Measurements from ENCODE around the gene RIPPLY2.
"Not testable (repeated sequence)": the region's sequence is repeated elsewhere in the genome, so short reads cannot be mapped to it uniquely, and the experiment has no call there.

RIPPLY2 gene, protein sequence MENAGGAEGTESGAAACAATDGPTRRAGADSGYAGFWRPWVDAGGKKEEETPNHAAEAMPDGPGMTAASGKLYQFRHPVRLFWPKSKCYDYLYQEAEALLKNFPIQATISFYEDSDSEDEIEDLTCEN

DNA sequence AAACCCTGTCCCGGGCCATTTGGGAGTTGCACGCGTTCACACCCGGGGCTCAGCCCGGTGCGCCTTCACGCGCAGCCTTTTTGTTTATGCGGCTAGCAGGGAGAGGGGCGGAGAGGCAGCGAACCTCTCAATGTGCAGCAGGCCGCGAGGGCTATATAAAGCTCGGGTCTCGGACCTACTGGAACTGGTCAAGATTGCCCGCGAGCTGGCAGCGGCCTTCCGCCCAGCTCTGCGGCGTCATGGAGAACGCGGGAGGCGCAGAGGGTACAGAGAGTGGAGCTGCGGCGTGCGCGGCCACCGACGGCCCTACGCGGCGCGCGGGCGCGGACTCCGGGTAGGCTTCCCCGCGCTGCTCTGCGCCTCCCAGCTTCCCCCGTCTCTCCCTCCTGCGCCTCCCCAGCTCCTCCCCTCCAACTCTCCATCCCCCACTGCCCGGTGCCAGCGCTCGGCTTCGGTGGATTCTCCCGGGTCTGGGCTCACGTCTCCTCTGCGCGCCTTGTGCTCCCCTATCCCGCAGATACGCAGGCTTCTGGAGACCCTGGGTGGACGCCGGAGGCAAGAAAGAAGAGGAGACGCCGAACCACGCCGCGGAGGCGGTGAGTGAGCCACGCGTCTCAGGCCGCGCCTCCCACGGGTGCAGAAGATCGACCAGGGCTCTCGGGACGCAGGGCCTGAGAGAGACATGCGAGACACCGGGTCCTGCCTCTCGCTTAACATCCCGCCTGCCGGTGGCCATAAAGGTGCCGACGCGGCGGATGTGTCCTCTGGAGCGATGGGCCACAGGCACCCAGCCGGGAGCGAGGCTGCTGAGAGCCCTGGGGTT lies at the start of gene RIPPLY2:
TSS of gene RIPPLY2 (plus strand) at position 183 of the 823 bp plus-strand sequence. CDS start at position 240, 57 bp downstream.
- no peak for DNase-seq

DNA sequence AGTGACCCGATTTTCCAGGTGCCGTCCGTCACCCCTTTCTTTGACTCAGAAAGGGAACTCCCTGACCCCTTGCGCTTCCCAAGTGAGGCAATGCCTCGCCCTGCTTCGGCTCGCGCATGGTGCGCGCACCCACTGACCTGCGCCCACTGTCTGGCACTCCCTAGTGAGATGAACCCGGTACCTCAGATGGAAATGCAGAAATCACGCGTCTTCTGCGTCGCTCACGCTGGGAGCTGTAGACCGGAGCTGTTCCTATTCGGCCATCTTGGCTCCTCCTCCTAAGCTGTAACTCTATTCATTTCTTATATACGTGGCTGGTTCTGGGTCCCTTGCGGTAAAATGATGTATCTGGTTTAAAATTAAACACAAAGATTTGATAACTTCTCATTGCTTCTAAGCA lies 49.7 kb upstream of the RIPPLY2 start:
- DNase-seq, result not testable (repeated sequence)

DNA sequence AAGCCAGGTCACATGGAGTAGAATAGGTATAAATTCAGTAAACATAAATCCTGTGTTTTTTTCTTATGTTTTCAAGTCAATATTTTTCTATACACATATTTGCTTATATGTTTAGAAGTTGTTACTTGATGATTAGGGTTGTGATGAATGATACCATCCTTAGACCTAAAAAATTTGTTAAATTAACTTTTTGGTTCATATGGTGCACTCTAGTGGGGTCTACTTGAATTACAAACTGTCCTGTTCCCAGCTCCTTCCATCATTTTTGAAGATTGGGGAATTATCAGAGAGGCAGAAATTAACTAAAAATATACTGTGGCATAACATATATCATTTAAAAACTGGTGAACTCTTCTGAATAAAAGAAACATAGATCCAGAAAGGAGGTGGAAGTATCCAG lies 48.3 kb upstream of the RIPPLY2 start:
- DNase-seq, result no peak

DNA sequence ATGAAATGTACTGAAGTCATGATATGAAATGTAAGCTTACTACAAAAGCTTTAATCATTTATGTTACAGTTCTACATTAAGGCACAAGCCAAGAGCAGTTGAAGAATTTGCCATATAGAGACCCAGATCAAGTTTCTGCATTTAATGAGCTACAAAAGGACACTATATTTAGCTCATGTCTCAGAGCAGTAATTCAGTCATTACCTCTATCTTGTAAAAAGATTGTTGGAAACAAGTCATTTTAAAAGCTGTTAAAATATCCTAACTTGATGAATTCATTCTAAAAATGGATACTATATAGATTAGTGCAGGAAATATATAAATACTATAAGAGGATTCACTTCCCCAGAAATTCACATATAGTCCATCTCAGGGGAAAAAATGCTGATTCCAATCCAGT lies 45.2 kb upstream of the RIPPLY2 start:
- no peak for DNase-seq

DNA sequence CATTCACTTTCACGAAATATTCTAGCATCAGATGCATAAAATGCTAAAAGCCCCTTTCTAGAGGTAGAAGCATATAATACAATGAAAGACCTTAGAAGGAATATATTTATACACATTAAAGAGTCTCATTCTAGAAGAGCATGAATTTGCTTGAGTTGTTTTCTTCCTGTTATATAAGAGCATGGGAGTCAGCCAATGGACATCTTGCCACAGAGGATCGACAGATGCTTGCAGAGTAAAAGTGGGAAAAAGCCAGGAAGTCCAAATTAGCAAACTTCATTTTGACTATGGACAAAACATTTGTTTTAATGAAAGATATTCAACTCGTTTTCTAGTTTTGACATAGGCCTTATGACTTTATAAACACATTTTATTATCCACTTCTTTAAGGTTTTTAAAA lies 44.2 kb upstream of the RIPPLY2 start:
- no peak for DNase-seq

DNA sequence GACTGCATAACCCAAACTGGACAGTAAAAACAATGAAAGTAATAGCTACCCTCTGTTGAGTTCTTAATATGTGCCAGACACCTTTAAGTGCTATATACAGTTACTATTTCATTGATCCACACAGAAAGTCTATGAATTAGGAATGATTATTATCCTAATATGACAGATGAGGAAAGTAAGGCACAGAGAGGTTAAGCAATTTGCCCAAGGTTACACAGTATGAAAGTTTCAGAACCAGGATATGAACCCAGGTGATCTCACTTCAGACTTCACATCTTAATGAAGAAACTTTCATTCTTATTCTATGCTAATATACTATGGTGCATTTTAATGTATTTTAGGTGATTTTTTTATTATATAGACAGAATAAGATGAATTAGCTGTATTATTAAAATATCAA lies 40.6 kb upstream of the RIPPLY2 start:
- DNase-seq, result no peak

DNA sequence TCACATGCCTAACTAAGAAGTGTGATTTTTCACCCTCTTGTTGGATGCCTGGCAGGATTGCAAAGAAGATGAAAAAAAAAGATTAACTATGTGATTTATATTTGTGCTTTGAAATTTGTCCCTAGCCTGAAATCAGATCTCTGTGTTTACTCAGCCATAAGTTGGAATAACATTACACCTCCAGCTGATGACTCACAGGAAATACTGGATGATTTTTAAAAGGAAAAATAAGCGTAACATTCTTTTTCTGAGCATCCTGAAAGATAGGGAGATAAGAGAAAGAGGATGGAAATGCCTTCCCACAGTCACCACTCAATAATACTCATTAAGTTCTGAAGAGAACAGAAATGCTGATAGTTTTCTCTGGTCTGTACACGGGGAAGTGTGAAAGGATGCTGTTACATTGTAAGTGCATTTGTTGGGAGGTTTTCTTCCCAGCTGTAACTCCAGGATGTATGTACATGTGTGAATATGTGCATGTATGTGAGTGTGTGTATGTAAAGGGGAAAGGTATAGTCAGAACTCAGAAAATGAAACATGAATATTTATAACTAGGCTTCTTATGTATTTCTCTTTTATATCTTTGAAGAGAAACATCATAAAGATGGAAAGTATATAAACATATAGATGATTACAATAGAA lies 37.4 kb upstream of the RIPPLY2 start:
- no peak for DNase-seq

DNA sequence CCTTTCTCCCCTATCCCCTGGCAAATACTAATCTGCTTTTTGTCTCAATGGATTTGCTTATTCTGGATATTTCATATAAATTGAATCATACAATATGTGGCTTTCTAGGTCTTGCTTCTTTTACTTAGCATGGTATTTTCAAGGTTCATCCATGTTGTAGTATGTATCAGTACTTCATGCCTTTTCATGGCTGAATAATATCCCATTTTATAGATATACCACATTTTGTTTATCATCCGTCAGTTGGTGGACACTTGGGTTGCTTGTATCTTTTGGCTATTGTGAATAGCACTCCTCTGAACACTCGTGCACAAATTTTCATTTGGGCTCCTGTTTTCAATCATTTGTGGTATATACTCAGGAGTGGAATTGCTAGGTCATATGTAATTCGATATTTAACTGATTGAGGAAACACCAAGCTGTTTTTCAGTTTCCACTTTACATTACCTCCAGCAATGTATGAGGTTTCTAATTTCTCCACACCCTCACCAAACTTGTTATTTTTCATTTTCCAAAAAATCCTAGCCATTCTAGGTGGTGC lies 30.5 kb upstream of the RIPPLY2 start:
- no peak for DNase-seq

DNA sequence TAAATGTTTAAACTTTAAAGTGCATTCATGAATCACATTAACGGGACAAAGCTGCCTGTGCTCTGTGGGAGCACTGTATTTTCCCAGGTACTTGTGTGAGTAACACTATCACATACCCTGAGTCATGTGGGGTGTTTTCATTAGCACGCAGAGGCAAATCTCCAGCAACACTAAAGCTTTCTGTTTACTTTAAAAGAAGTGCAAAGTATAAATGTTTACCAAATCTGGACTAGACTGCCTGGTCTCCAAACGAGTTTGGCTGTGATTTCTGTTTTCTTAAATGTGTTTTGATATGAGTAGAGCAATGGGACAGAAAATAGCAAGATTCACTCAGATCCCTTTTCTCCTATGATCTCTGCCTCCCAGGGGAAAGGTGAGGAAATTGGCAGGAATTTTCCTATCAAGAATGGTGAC lies 28.8 kb upstream of the RIPPLY2 start:
- DNase-seq, result no peak

DNA sequence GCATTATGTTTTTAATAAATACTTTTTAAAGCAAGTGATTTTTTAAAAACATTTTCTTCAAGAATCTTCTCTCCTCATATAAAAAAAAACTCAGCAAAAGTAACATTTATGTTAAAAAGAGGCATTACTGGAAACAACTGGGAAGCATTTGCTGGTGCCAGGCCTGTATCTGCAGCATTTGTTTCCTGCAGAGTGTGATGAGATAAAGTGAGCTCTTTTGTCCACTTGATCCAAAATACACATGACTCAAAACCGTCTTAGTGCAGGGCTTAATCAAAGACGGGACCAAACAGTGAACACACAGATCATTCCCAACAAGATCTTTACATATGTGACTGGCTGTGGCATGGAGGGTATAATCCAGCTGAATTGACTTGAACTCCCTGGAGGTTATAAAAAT lies 28.3 kb upstream of the RIPPLY2 start:
- no peak for DNase-seq

DNA sequence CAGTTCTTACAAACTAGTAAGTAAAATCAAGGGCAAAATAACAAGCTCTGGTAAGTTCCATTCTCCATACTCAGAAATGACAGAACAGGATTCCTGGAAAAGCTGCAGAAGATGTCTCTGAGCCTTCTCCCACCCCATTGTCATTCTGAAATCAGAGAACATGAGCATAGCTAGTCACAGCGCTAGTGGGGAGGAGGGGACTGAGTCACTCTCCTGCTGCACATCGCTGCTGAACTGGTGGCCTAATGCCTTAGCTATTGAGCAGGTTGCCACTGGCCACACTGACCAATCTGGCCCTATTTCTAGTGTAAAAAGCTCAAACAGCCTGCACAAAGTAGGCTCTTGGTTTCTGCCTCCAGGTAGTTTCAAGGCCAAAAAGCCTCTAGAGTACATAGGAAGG lies 26.1 kb upstream of the RIPPLY2 start:
- DNase-seq, result no peak

DNA sequence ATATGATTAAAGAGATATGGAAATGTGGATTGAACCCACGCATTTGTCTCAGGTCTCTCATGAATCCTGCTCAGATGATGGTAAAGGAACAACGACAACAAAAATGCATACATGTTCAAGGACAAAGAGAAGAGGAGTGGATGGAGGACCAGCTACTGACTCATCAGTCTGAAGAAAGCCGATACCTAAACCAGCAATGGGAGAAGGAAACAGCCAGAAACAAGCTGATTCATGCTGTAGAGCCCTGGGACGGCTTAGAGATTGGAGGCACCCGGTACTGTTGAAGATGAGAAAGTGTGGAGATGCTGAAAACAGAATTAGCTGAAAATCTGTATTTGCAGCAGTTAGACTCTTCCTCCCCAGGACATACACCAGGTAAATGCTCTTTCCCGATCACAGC lies 14.4 kb upstream of the RIPPLY2 start:
- DNase-seq, result no peak

DNA sequence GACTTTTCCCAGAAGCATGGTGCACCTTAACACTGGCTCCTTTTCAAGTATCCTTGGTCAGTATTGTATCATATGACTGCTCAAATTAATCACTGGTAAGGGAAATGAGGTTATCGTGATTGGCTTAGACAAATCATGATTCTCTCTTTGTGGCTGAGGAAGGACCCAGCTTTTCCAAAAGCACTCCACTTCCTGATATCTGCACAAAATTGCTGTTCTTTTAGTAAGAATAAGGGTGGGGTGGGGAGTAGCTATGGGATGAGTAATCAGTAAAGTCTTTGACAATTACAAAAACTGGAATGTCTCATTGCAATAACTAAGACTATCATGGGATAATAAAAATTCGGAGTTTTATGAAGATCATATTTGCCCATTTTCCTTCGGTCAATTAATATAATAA lies 9.0 kb upstream of the RIPPLY2 start:
- DNase-seq, result no peak

DNA sequence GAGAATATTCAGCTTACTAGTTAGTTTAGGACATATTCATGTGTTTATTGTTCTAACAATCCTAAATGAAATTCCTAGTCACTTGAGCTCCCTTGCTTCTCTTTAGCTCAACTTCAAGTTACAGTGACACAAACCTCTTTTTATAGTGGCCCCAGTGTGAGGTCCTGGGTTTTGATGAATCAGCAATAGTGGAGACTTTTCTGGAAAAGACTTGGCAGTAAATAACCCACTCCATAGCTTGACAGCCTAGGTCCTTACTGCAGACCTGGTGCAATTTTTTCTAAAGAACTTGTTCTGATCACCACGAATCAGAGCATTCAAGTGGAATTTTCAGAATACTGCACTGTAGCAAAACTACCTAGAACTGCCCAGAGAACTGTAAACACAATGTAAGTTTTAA lies 6.9 kb upstream of the RIPPLY2 start:
- DNase-seq, result no peak

DNA sequence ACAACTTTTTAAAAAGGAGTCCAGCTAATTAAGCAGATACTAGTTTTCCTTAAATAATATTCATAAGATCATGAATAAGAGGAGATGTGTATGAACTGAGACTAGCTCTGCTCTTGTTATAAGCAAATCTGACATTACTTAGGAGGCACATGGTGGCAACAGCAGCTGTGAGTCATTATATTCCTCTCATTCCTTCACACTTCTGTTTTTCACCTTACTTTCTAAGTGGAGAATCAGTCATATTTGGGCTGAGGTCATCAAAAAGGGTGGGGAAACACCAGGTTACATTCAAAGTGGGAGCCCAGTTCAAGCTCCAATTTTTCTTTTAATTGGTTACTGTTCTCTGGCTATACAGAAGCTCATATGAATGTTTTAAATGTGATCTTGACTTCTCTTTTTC lies 6.0 kb upstream of the RIPPLY2 start:
- no peak for DNase-seq

DNA sequence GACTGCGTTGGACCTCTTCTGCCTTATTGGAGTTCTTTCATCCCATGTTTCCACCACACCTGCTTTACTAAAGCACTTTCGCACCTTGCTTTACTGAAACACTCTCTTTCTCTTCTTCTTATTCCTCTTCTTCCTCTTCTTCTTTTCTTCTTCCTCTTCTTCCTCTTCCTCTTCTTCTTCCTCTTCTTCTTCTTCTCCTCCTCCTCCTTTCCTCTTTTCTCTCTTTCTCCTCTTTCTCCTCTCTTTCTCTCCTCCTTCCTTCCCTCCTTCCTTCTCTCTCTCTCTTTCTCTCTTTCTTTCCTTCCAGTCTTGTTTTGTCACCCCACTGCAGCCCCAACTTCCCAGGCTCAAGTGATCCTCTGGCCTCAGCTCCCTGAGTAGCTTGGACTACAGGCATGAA lies 4.0 kb upstream of the RIPPLY2 start:
- no peak for DNase-seq

DNA sequence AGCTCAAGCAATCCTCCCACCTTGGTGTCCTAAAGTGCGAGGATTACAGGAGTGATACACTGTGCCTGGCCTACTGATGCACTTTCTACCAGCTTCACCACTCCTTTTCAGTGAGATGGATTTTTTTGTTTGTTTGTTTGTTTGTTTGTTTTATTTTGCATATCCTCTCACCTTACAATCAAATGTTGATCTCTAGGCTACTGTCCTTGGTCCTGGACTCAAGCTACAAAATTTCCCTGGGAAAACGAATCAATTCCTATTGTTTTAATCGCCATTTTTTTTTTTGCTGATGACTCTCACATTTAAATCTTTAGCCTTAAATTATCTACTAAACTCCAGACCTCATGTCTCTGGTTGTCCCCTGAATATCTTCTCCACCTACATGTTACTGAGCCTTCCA lies 3.5 kb upstream of the RIPPLY2 start:
- no peak for DNase-seq

DNA sequence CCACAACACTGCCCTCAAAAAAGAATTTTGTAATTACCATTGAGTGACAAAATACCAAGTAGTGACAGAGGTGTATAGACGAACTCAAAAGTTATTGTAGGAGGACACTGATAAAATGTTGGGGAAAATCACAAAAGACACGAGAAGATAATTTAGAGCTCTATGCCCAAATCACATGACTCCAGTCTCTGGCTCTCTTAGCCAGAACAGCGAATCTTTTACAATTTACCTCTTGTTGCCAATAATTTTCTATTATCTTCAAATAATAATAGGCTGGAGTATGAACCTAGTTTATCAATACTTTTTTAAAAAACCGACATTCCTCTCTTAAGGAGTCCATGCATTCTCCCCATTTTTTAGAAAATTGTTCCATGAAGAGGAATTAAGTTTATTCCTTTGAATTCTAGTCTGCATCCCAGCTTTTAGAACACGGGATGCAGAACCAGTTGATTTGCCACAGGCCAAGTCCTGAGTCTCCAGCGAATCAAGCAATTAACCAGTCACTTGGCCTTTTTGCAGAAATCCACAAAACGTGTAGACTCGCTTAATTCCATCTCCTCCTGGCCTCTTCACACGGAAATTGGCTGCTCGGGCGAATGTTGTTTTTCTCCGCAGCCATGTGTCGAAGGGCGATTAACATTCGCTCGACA lies 507 bp upstream of the RIPPLY2 start:
- DNase-seq, result no peak

DNA sequence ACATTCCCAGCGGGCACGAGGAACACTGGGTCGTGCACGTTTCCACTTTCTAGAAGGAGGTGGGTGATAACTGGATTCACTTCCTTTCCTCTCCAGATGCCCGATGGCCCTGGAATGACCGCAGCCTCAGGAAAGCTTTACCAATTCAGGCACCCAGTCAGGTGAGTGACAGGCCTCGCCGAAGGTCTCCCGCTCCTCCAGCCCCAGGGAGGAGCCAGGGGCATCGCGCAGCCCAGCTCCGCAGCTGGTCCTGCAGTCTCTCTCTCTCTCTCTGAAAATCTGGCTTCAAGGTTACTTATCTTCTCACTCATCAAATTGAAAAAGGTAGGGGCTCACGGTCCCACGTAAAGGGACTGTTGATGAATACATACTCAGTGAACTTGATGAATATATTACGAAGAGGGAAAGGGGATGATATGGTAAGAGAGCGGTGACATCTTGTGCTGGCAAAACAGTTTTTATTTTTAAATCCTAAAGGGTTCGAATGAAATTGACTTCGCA lies 891 bp downstream of the RIPPLY2 start:
- DNase-seq, result no peak

DNA sequence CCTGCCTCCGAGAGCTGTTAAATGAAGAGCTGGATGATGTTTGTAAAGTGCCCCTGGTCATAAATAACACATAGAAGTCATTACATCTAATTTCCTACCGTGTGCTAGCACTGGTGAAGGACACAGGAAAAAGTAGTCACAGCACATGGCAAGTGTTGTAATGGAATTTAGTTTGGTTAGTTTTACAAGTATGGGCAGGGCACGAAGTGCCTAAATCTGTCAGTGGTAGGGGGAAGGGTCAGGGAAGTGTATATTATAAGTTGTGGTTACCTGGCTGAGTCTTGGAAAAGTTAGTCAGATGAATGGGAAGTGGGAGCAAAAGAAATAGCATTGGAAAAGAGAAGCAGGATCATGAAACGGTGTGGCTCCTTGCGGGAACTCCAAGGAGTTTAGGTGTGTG lies 1.6 kb downstream of the RIPPLY2 start:
- DNase-seq, result no peak

DNA sequence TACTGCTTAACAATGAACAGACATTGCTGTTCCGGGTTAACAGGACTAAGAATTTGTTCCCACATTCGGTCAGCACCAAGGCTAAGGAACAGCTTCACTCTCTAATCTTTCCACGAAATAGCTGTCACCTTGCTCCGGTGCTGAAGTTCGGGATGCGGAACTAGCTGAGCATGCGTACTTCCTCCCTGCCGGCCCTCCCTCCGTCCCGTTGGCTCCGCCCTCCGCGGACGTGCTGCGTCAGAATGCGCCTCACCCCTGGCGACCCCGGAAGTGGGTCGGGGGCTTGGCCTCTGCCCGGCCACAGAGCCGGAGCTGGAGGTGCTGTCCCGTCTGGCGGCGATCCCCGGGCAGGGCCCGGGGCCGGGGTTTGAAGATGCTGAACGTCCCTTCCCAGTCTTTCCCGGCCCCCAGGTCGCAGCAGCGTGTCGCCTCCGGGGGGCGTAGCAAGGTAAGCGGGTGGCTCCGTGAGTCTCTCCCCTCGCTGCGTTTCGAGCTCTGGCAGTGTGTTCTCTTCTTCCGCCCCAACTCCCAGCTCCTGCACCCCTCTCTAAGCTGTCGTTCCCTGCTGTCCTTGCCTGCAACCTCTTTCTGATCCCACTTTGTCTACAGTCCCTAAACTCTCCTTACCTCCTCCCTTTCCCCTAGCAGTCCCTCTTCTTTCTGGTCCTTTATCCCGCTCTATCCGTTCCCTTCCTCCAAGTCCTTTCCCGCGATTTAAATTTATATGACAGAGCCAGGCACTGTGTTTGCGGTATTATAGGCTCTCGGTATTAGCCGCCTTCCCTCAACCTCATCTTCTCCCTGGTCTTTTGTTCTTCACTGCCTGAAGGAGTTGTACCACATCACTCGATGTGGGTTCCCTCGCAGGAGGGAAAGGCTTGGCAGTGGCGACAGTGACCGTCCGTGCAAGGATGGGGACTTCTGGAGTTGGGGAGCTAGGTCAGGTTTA lies 6.5 kb downstream of the RIPPLY2 start, which contains the start of gene CYB5R4:
TSS of gene CYB5R4 (plus strand) at position 280 of the 949 bp plus-strand sequence. CDS start at position 374, 94 bp downstream.
- DNase-seq, result peak; percentile 93

DNA sequence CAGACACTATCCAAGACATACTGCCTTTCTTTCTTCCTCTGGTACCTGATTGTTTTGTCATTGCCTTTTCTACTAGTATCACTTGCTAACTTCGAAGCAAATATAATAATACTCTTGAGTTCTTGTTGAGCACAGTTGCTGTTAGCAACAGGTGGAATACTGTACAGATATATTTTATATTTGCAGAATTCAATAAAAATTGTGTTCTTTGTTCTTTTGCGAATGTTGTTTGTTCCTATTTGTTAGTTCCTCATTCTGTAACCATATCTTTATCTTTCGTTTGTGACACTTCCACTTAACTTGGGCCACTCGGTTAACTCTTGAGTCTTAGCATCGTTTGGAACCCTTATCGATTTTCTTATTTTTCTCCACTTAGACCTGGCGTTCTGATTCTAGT lies 7.2 kb downstream of the RIPPLY2 start:
- no peak for DNase-seq
